Right renal pelvis (tissue), 4 donors: ENCODE measurements around the gene TNFRSF6B. TPM values are rescaled to one million over a fixed set of nuclear protein-coding genes. Genes with fewer than 3 reads are reported as not detected.

Experiments
- DNase-seq, 4 donors: peaks; one replicate each; pipeline ENCODE4 v3.0.0-alpha.2; 2013; ENCODE audit warnings: low read depth in 4 of 4, low spot score in 3 of 4, missing footprints in 1 of 4
- polyA plus RNA-seq, 4 donors: library from polyadenylated mRNA; unstranded; fragments of 120-200 nt; gene quantifications; one replicate each; pipeline ENCODE4 v1.2.1, GENCODE V29; 2013; ENCODE audit not compliant: insufficient read length in 4 of 4

TNFRSF6B gene
- polyA plus RNA-seq, 4 donors: 1.1 to 2.7 (median 1.6) TPM

GRCh38 chr20:63694584-63695423, 1.6 kb upstream of the TNFRSF6B start:
- no peak for DNase-seq

GRCh38 chr20:63695424-63696305, 787 bp upstream of the TNFRSF6B start:
- no peak for DNase-seq

GRCh38 chr20:63696306-63696627, 185 bp upstream of the TNFRSF6B start:
- peak in 1 of 4 donors; percentile 30 for DNase-seq

GRCh38 chr20:63697357-63697867, 960 bp downstream of the TNFRSF6B start:
- DNase-seq: no peak

GRCh38 chr20:63697868-63698545, 1.6 kb downstream of the TNFRSF6B start:
- DNase-seq: no peak

GRCh38 chr20:63698739-63699465, 2.5 kb downstream of the TNFRSF6B start:
- DNase-seq: no peak

GRCh38 chr20:63699466-63700198, 3.2 kb downstream of the TNFRSF6B start:
- DNase-seq: no peak

- DNase-seq: no peak
Measured at GRCh38 chr20:63700199-63701050, 4.0 kb downstream of the TNFRSF6B start.

- no peak for DNase-seq
Measured at GRCh38 chr20:63701051-63701328, 4.5 kb downstream of the TNFRSF6B start.

GRCh38 chr20:63701329-63702035, 5.0 kb downstream of the TNFRSF6B start:
- no peak for DNase-seq

GRCh38 chr20:63702036-63702665, 5.7 kb downstream of the TNFRSF6B start:
- DNase-seq: no peak

GRCh38 chr20:63702751-63703470, 6.5 kb downstream of the TNFRSF6B start:
- no peak for DNase-seq

GRCh38 chr20:63703471-63703975, 7.1 kb downstream of the TNFRSF6B start:
- no peak for DNase-seq

GRCh38 chr20:63703976-63704748, 7.7 kb downstream of the TNFRSF6B start:
- no peak for DNase-seq

GRCh38 chr20:63704749-63705117, 8.3 kb downstream of the TNFRSF6B start:
- DNase-seq: no peak
